GM21367 (cell line): ENCODE measurements around the gene DYNLRB2.

Experiments used
- ATAC-seq: cut with Tn5 transposase; IDR thresholded peaks from one replicate; pipeline ENCODE4 v1.9.1; 2021; ENCODE audit not compliant: unreplicated experiment

DYNLRB2 gene

GRCh38 chr16:80540516-80541305 lies at the start of gene DYNLRB2:
Gene DYNLRB2 (plus strand): TSS chr16:80540993. CDS start chr16:80541077, 84 bp downstream.
- peak; percentile 94 for ATAC-seq

- ATAC-seq = no peak
Measured at GRCh38 chr16:80500116-80500859, 40.5 kb upstream of the DYNLRB2 start.

- no peak for ATAC-seq
Measured at GRCh38 chr16:80500961-80501525, 39.8 kb upstream of the DYNLRB2 start.

- no peak for ATAC-seq
Measured at GRCh38 chr16:80503107-80503506, 37.7 kb upstream of the DYNLRB2 start.

GRCh38 chr16:80507538-80507937 lies 33.3 kb upstream of the DYNLRB2 start:
- ATAC-seq = no peak

- no peak for ATAC-seq
Measured at GRCh38 chr16:80509872-80510271, 30.9 kb upstream of the DYNLRB2 start.

- no peak for ATAC-seq
Measured at GRCh38 chr16:80511824-80512592, 28.8 kb upstream of the DYNLRB2 start.

- no peak for ATAC-seq
Measured at GRCh38 chr16:80512593-80512853, 28.3 kb upstream of the DYNLRB2 start.

GRCh38 chr16:80515374-80515773 lies 25.4 kb upstream of the DYNLRB2 start:
- no peak for ATAC-seq

GRCh38 chr16:80517846-80518245 lies 22.9 kb upstream of the DYNLRB2 start:
- ATAC-seq = no peak

- ATAC-seq = no peak
Measured at GRCh38 chr16:80518436-80518835, 22.4 kb upstream of the DYNLRB2 start.

GRCh38 chr16:80519189-80519588 lies 21.6 kb upstream of the DYNLRB2 start:
- ATAC-seq = no peak

- ATAC-seq = no peak
Measured at GRCh38 chr16:80525420-80525819, 15.4 kb upstream of the DYNLRB2 start.

GRCh38 chr16:80526418-80527061 lies 14.3 kb upstream of the DYNLRB2 start:
- peak; percentile 71 for ATAC-seq

- peak; percentile 58 for ATAC-seq
Measured at GRCh38 chr16:80527297-80527696, 13.5 kb upstream of the DYNLRB2 start.

- ATAC-seq = no peak
Measured at GRCh38 chr16:80530479-80530878, 10.3 kb upstream of the DYNLRB2 start.

- no peak for ATAC-seq
Measured at GRCh38 chr16:80536238-80536637, 4.6 kb upstream of the DYNLRB2 start.

GRCh38 chr16:80541306-80541694 lies 507 bp downstream of the DYNLRB2 start:
- ATAC-seq = no peak

- ATAC-seq = no peak
Measured at GRCh38 chr16:80543162-80543561, 2.4 kb downstream of the DYNLRB2 start.

GRCh38 chr16:80544326-80544725 lies 3.5 kb downstream of the DYNLRB2 start:
- ATAC-seq = no peak

- no peak for ATAC-seq
Measured at GRCh38 chr16:80546249-80546648, 5.5 kb downstream of the DYNLRB2 start.
